ENCODE measurements around the gene TRIP12.
"Not testable (repeated sequence)": the region's sequence is repeated elsewhere in the genome, so short reads cannot be mapped to it uniquely, and the experiment has no call there.

Gene TRIP12

DNA sequence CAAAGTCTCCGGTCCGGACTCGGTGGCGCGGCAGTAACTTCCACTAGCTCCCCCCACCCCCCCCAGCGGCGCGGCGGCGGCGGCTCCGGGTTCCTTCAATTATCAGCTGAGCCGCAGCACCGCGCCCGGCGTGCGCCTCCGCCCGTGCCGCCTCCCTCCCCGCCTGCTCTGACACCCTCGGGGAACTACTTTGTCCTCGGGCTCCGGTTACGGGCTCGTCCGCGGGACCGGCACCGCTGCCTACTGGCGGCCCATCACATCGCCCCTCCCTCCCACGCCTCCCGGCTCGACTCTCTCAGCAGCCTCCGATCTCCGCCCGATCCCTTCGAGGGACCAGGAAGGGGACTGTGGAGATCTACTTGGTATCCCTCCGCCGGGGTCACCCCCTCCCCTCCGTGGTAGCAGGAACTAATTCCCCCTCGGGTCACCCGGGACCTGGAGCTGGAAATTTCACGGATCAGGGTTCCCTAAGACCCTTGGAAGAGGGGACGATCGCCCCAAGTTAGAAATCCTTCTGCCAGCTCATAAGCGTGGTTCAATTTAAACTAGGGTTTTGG is at the start of gene TRIP12:
TSS of gene TRIP12 (minus strand) at position 118 of the 557 bp plus-strand sequence. CDS start 41,930 bp downstream, outside the sequence.
- Histone ChIP-seq H3K9ac (ENCODE audit: low read length) (peak within 1 kb of the TSS; percentile 65), H3K36me3 (ENCODE audit: insufficient read depth, low read length) (peaks cover 7% of the 10 kb centered on the region), H3K4me3 (ENCODE audit: low read depth in 1 of 2, low read length in 2 of 2) (peak within 1 kb of the TSS; percentile 87 to 91), H3K27ac (ENCODE audit: low read depth, low read length) (peak within 1 kb of the TSS; percentile 97), H3K9me3 (ENCODE audit: low read length) (no peaks in the 10 kb centered on the region), H3K4me1 (ENCODE audit: insufficient read depth, low read length) (peaks cover 15% of the 10 kb centered on the region), H3K27me3 (ENCODE audit: control insufficient read depth in 1 of 2, insufficient read depth in 2 of 2, low read length in 2 of 2) (no peaks in the 10 kb centered on the region)

DNA sequence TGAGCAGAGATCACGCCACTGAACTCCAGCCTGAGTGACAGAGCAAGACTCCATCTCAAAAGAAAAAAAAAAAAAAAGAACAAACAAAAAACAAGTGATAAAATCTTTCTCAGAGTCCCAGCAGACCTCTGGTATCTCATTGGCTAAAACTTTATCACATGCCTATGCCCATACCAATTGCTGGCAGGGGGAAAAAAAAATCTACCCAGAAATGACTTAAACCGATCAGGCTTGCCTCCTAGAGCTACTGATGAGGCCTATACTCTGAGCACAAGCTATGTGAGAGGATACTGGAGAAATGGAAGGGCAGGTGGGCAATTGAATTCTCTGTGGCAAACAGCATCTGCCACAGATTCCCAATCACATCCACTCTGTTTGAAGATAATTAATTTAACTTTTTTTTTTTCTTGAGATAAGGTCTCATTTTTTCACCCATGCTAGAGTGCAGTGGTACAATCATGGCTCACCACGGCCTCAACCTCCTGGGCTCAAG is 49.5 kb upstream of the TRIP12 start:
- peaks cover 8% of the 10 kb centered on the region for H3K4me1 ChIP-seq (ENCODE audit: insufficient read depth, low read length)
- H3K27ac ChIP-seq (ENCODE audit: low read depth, low read length): no peak overlapping the region
- H3K4me3 ChIP-seq (ENCODE audit: low read depth in 1 of 2, low read length in 2 of 2): no peak overlapping the region
- no peak overlapping the region for H3K9ac ChIP-seq (ENCODE audit: low read length)
- no peaks in the 10 kb centered on the region for H3K9me3 ChIP-seq (ENCODE audit: low read length)
- H3K36me3 ChIP-seq (ENCODE audit: insufficient read depth, low read length): no peaks in the 10 kb centered on the region
- H3K27me3 ChIP-seq (ENCODE audit: control insufficient read depth in 1 of 2, insufficient read depth in 2 of 2, low read length in 2 of 2): no peaks in the 10 kb centered on the region

DNA sequence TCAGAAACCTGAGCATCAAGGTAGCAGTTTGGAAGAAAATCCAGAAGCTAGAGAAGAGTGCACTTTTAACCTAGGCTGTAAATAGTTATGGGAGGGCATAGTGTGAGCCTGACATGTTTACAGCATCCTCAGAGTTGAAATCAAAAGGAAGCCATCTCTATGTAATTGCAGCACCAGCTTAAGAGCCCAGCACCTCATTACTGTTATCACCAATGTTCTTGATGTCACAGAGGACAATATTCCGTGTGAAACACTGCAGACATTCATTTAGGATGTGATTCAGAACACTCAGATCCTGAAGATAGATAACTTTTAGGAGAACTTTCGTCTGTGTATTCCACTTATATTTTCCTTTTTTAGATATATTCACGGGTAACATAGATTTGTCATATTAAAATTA is 48.6 kb upstream of the TRIP12 start:
- Histone ChIP-seq H3K27me3 (ENCODE audit: control insufficient read depth in 1 of 2, insufficient read depth in 2 of 2, low read length in 2 of 2) (no peaks in the 10 kb centered on the region), H3K9me3 (ENCODE audit: low read length) (no peaks in the 10 kb centered on the region), H3K4me3 (ENCODE audit: low read depth in 1 of 2, low read length in 2 of 2) (no peak overlapping the region), H3K27ac (ENCODE audit: low read depth, low read length) (no peak overlapping the region), H3K36me3 (ENCODE audit: insufficient read depth, low read length) (no peaks in the 10 kb centered on the region), H3K4me1 (ENCODE audit: insufficient read depth, low read length) (peaks cover 8% of the 10 kb centered on the region), H3K9ac (ENCODE audit: low read length) (no peak overlapping the region)

DNA sequence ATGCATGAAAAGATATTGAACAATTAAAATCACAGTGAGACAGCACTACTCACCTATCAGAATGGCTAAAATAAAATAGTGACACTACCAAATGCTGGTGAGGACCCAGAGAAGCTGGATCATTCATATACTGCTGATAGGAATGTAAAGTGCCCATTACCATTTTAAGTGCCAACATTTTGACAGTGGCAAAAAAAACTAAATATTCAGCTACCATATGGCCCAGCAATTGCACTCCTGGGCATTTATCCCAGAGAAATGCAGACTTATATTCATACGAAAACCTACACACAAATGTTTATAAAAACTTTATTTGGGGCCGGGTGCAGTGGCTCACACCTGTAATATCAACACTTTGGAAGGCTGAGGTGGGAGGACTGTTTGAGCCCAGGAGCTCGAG is 48.1 kb upstream of the TRIP12 start:
- Histone ChIP-seq H3K4me1 (ENCODE audit: insufficient read depth, low read length) (peaks cover 8% of the 10 kb centered on the region), H3K4me3 (ENCODE audit: low read depth in 1 of 2, low read length in 2 of 2) (no peak overlapping the region), H3K36me3 (ENCODE audit: insufficient read depth, low read length) (no peaks in the 10 kb centered on the region), H3K27ac (ENCODE audit: low read depth, low read length) (no peak overlapping the region), H3K27me3 (ENCODE audit: control insufficient read depth in 1 of 2, insufficient read depth in 2 of 2, low read length in 2 of 2) (no peaks in the 10 kb centered on the region), H3K9ac (ENCODE audit: low read length) (no peak overlapping the region), H3K9me3 (ENCODE audit: low read length) (no peaks in the 10 kb centered on the region)

DNA sequence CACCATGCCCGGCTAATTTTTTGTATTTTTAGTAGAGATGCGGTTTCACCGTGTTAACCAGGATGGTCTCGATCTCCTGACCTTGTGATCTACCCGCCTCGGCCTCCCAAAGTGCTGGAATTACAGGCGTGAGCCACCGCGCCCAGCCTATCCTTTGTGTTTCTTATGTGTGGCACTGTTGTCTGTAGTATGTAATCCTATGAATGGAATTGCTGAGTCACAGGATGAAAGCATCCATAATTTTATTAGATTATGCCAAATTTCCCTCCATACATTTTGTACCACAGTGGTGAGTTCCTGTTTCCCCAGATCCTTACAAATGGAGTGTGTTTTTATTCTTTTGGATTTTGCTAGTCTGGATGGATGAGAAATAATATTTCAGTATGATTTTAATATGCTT is 41.8 kb upstream of the TRIP12 start:
- H3K9me3 ChIP-seq (ENCODE audit: low read length); H3K9ac ChIP-seq (ENCODE audit: low read length); H3K27me3 ChIP-seq (ENCODE audit: control insufficient read depth in 1 of 2, insufficient read depth in 2 of 2, low read length in 2 of 2); H3K27ac ChIP-seq (ENCODE audit: low read depth, low read length); H3K36me3 ChIP-seq (ENCODE audit: insufficient read depth, low read length); H3K4me1 ChIP-seq (ENCODE audit: insufficient read depth, low read length); H3K4me3 ChIP-seq (ENCODE audit: low read depth in 1 of 2, low read length in 2 of 2): not testable (repeated sequence)

DNA sequence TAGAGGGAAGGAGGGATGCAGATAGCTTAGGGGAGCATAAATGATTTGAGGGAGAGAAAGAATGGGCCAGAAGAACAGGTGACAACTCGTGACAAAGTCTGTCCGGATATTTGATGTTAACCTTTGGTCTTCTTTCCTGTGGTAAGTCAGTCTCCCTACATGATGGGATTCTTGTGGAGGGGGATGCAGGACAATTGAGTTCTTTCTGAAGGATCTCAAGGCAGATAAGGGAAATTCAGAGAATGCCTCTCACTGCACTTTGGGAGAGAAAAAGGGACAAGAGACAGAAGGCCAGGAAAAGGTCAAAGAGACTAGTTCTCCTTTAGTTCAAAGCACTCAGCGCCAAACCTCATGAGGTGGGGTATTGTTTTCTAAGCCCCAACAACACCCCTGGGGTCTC is 34.7 kb upstream of the TRIP12 start:
- H3K9me3 ChIP-seq (ENCODE audit: low read length): no peaks in the 10 kb centered on the region
- no peaks in the 10 kb centered on the region for H3K4me1 ChIP-seq (ENCODE audit: insufficient read depth, low read length)
- no peaks in the 10 kb centered on the region for H3K36me3 ChIP-seq (ENCODE audit: insufficient read depth, low read length)
- H3K9ac ChIP-seq (ENCODE audit: low read length): no peak overlapping the region
- no peak overlapping the region for H3K27ac ChIP-seq (ENCODE audit: low read depth, low read length)
- H3K4me3 ChIP-seq (ENCODE audit: low read depth in 1 of 2, low read length in 2 of 2): no peak overlapping the region
- H3K27me3 ChIP-seq (ENCODE audit: control insufficient read depth in 1 of 2, insufficient read depth in 2 of 2, low read length in 2 of 2): no peaks in the 10 kb centered on the region

DNA sequence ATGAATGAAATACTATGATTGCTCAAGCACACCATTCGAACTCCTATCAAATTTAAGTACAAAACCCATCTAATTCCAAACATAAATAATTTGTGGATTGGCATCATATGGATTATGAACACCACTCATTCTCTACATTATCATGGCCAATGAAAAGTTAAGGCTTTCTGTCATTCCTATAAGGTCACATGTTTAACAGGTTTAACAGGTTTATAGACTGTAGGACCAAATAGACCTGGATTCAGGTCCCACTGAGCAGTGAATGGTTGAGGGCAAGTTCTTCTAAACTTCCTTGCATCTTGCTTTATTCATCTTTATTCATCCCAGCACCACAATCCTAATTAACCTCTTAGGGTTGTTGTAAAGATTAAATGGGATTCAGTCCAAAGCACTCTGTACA is 33.9 kb upstream of the TRIP12 start:
- Histone ChIP-seq H3K36me3 (ENCODE audit: insufficient read depth, low read length) (no peaks in the 10 kb centered on the region), H3K27me3 (ENCODE audit: control insufficient read depth in 1 of 2, insufficient read depth in 2 of 2, low read length in 2 of 2) (no peaks in the 10 kb centered on the region), H3K4me1 (ENCODE audit: insufficient read depth, low read length) (no peaks in the 10 kb centered on the region), H3K9ac (ENCODE audit: low read length) (no peak overlapping the region), H3K9me3 (ENCODE audit: low read length) (no peaks in the 10 kb centered on the region), H3K4me3 (ENCODE audit: low read depth in 1 of 2, low read length in 2 of 2) (no peak overlapping the region), H3K27ac (ENCODE audit: low read depth, low read length) (no peak overlapping the region)

DNA sequence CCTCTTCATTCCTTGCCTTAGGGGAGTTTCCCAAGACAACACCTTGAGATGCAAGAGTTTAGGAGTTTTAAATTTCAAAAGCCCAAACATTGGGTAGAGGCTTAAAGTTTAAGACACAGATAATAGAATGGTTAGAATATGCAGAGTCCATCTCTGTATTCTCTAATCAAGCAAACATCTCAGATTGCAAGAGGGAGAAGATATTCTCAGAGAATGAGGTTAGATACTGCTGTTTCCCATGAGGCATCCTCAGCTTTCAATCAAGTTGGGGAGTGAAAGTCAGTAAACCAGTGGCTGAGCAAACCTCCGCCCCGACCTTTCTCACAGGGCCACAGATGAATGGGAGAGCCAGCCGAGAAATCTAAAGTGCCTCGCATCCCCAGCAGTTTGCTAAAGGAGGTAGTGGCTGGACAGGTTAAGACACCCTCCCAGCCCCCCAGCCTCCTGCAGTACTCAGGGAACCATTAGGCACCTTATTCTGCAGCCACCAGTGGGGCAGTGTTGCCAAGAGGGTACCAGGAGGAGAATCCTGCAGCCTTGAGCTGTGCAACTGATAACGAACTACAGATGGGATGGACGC is 30.5 kb upstream of the TRIP12 start:
- H3K9me3 ChIP-seq (ENCODE audit: low read length): no peaks in the 10 kb centered on the region

DNA sequence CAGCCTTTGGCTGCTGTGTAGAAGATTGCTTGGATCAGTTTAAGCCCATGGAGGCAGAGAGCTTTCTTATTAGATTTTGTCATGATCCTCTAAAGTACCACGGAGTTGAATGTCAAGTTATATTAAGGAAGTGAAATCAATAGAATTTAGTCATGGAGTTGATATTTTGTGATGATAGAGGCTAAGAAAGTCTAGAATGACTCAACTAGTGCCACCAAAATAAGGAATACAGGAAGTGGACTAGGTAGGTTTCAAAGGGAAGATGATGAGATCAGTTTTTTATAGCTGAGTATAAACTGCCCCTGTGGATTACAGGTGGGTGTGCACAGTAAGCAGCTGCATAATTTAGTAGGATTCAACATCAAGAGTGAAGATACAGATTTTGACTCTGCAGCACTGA is 25.7 kb upstream of the TRIP12 start:
- H3K4me3 ChIP-seq (ENCODE audit: low read depth in 1 of 2, low read length in 2 of 2): no peak overlapping the region
- H3K27me3 ChIP-seq (ENCODE audit: control insufficient read depth in 1 of 2, insufficient read depth in 2 of 2, low read length in 2 of 2): no peaks in the 10 kb centered on the region
- no peaks in the 10 kb centered on the region for H3K9me3 ChIP-seq (ENCODE audit: low read length)
- H3K4me1 ChIP-seq (ENCODE audit: insufficient read depth, low read length): peaks cover 7% of the 10 kb centered on the region
- no peak overlapping the region for H3K27ac ChIP-seq (ENCODE audit: low read depth, low read length)
- H3K36me3 ChIP-seq (ENCODE audit: insufficient read depth, low read length): no peaks in the 10 kb centered on the region
- H3K9ac ChIP-seq (ENCODE audit: low read length): no peak overlapping the region

More for the DNA sequence above, 30.5 kb upstream of the TRIP12 start:
- no peaks in the 10 kb centered on the region for H3K4me1 ChIP-seq (ENCODE audit: insufficient read depth, low read length)
- H3K4me3 ChIP-seq (ENCODE audit: low read depth in 1 of 2, low read length in 2 of 2): no peak overlapping the region
- no peaks in the 10 kb centered on the region for H3K36me3 ChIP-seq (ENCODE audit: insufficient read depth, low read length)
- H3K27ac ChIP-seq (ENCODE audit: low read depth, low read length): no peak overlapping the region
- H3K27me3 ChIP-seq (ENCODE audit: control insufficient read depth in 1 of 2, insufficient read depth in 2 of 2, low read length in 2 of 2): no peaks in the 10 kb centered on the region
- H3K9ac ChIP-seq (ENCODE audit: low read length): no peak overlapping the region

DNA sequence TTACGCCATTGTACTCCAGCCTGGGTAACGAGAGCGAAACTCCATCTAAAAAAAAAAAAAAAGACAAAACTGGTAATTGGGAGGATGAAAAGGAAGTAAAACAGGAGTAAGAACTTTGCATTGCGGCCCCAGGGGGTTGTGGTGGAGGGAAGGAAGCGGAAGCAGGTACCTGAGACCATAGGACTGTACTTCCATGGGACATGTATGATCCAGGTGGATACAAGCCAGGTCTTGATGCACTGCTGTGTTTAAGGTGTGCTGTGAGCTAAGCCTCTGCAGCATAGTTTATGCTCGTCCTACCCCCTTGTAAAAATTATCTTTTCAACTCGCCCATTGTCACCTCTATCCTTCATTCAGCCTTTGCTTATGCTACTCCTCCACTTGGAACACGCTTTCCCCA is 24.2 kb upstream of the TRIP12 start:
- no peaks in the 10 kb centered on the region for H3K36me3 ChIP-seq (ENCODE audit: insufficient read depth, low read length)
- H3K27ac ChIP-seq (ENCODE audit: low read depth, low read length): no peak overlapping the region
- H3K4me3 ChIP-seq (ENCODE audit: low read depth in 1 of 2, low read length in 2 of 2): no peak overlapping the region
- no peak overlapping the region for H3K9ac ChIP-seq (ENCODE audit: low read length)
- peaks cover 7% of the 10 kb centered on the region for H3K4me1 ChIP-seq (ENCODE audit: insufficient read depth, low read length)
- H3K9me3 ChIP-seq (ENCODE audit: low read length): no peaks in the 10 kb centered on the region
- H3K27me3 ChIP-seq (ENCODE audit: control insufficient read depth in 1 of 2, insufficient read depth in 2 of 2, low read length in 2 of 2): no peaks in the 10 kb centered on the region

DNA sequence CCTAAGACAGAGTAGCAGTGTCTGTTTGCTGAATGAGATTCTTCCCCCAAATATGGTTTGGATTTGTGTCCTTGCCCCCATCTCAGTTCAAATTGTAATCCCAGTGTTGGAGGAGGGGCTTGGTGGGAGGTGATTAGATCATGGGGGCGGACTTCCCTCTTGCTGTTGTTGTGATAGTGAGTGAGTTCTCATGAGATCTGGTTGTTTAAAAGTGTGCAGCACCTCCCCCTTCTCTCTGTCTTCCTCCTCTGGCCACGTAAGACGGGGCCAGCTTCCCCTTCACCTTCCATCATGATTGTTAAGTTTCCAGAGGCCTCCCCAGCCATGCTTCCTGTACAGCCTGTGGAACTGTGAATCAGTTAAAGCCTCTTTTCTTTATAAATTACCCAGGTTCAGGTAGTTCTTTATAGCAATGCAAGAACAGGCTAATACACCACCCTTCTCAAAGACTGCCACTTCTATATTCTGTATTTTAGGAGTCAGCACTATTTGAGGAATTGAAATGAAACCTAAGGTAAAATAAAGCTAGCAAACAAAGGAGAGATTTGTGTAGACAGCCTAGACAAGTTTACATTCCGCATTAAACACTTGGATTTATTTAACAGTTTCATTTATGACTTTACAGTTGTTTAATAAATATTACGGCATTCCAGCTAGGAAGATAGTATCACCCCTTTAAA is 22.1 kb upstream of the TRIP12 start:
- Histone ChIP-seq H3K9me3 (ENCODE audit: low read length) (no peaks in the 10 kb centered on the region), H3K4me3 (ENCODE audit: low read depth in 1 of 2, low read length in 2 of 2) (no peak overlapping the region), H3K36me3 (ENCODE audit: insufficient read depth, low read length) (no peaks in the 10 kb centered on the region), H3K27me3 (ENCODE audit: control insufficient read depth in 1 of 2, insufficient read depth in 2 of 2, low read length in 2 of 2) (no peaks in the 10 kb centered on the region), H3K9ac (ENCODE audit: low read length) (no peak overlapping the region), H3K27ac (ENCODE audit: low read depth, low read length) (no peak overlapping the region), H3K4me1 (ENCODE audit: insufficient read depth, low read length) (peaks cover 7% of the 10 kb centered on the region)

DNA sequence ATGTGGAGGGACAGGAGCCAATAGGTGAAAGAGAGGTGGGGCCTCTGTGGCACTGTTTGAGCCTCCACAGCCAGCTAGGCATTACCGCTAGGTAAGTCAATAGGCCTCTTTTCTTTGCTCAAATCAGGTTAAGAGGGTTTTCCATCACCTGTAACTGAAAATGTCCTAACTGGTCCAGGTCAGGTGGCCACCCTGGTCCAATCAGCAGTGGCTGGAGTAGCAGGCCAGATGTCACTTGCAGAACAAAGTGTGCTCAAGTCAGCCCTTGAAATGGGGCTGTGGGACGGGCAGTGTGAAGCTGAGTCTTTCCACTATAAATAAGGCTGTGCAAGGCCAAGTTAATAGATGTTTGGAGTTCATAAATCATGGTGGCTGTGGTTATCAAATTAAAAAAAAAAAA is 21.4 kb upstream of the TRIP12 start:
- H3K4me1 ChIP-seq (ENCODE audit: insufficient read depth, low read length): peaks cover 7% of the 10 kb centered on the region
- H3K36me3 ChIP-seq (ENCODE audit: insufficient read depth, low read length): no peaks in the 10 kb centered on the region
- H3K9me3 ChIP-seq (ENCODE audit: low read length): no peaks in the 10 kb centered on the region
- H3K27me3 ChIP-seq (ENCODE audit: control insufficient read depth in 1 of 2, insufficient read depth in 2 of 2, low read length in 2 of 2): no peaks in the 10 kb centered on the region
- no peak overlapping the region for H3K9ac ChIP-seq (ENCODE audit: low read length)
- H3K27ac ChIP-seq (ENCODE audit: low read depth, low read length): no peak overlapping the region
- H3K4me3 ChIP-seq (ENCODE audit: low read depth in 1 of 2, low read length in 2 of 2): no peak overlapping the region

All from muscle layer of colon (tissue), 2 donors.